K562 (cell line): ENCODE results near the gene AGRN. TPM values are rescaled to one million over a fixed set of nuclear protein-coding genes. Genes with fewer than 3 reads are reported as not detected.

Experiments used
- ATF1 ChIP-seq, 2 experiments: fragments of 450-650 bp in 1 of 2; IDR thresholded peaks; 2 replicates each; pipeline ENCODE4 v1.6.1; 2016; ENCODE audit warnings: missing compliant biosample characterization in 1 of 2, missing genetic modification characterization in 1 of 2
- CBFA2T3 ChIP-seq: fragments of 450-650 bp; IDR thresholded peaks from 2 replicates; pipeline ENCODE4 v1.6.1; 2017
- MCM7 ChIP-seq, 2 experiments: fragments of 450-650 bp; IDR thresholded peaks; 2 replicates each; pipeline ENCODE4 v1.6.1; 2016 to 2018
- RBM15 ChIP-seq: fragments of 200-400 bp; formaldehyde crosslinking; IDR thresholded peaks from 2 replicates; pipeline ENCODE4 v1.6.1; 2018; ENCODE audit warnings: mild to moderate bottlenecking, low read length, moderate library complexity; ENCODE audit not compliant: insufficient read depth
- SMARCC2 ChIP-seq: fragments of 450-650 bp; IDR thresholded peaks from 2 replicates; pipeline ENCODE4 v1.6.1; 2017; ENCODE audit warnings: antibody characterized with exemption, moderate library complexity, mild to moderate bottlenecking, low read depth
- TRIM24 ChIP-seq, 2 experiments: fragments of 450-650 bp; IDR thresholded peaks; 2 replicates each; pipeline ENCODE4 v1.6.1; 2016
- polyA plus RNA-seq, 8 experiments: library from polyadenylated mRNA; depleted of rRNA in 4 of 8; stranded (reverse) in 5 of 8; unstranded in 3 of 8; fragments of >200 nt; fragmentation: Nextera tagmentation in 2 of 8; fragmentation: Illumina TruSeq in 1 of 8; extraction: Ambion mirVana in 2 of 8; extraction: Trizol in 1 of 8; gene quantifications; 2 replicates each; pipeline versions ENCODE4 v1.2.1 to v1.2.3, GENCODE V29; 2011 to 2014; ENCODE audit warnings: inconsistent platforms in 1 of 8, missing spikeins in 1 of 8
- total RNA-seq, 7 experiments: library from RNA; depleted of rRNA in 6 of 7; stranded (reverse); fragments of >200 nt in 6 of 7; fragmentation: Illumina TruSeq in 2 of 7; extraction: Trizol in 2 of 7; gene quantifications; 2 replicates each; pipeline versions ENCODE4 v1.2.1 to v1.2.3, GENCODE V29; 2011 to 2021; ENCODE audit warnings: low replicate concordance in 1 of 7
- TF ChIP-seq, protein P1 (sequence below): sonication (generic); formaldehyde crosslinking; IDR thresholded peaks from 2 replicates; pipeline ENCODE4 v1.8.0; 2022; ENCODE audit warnings: mild to moderate bottlenecking, missing genetic modification reagents, borderline replicate concordance

The AGRN gene
- total and polyA plus RNA-seq, 9 of the 15 experiments (the other 6 are each of a cell fraction or from before 2014, with no cell fraction given), result 0.04 to 111 (median 18.1) TPM

DNA sequence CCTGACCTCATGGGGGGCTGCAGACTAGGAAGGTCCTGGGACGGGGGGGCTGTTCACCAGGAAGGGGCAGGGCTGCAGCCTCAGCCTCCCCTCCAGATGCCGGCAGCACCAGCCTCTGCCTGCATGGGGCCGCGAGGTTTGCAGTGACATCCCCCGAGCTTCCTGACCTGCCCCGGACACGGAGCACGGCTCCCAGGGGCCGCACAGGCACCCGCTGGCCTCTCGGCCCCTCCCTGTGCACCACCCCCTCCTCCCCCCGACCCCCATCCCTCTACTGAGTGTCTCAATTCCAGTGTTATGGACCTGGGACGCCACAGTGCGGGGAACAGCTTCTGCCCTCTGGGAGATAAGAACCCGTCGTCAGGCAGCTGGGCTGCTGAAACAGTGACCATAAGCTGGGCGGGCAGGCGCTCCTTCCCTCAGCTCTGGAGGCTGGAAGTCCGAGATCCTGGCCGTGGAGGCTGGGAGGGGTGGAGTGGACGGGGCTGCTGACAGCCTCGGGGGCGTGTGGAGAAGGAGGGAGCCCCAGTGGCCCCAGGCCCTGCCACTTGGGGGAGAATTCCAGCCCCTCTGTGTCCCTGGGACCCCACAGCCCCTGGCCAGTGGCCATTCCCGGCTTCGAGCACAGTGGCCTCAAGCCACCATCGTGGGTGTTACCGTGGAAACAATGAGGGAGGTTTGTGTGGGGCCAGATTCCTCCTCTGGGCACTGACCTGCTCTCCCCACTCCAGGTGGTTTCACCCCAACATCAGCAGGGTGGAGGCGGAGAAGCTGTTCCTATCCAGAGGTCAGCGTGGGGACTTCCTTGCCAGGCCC lies 42.6 kb downstream of the AGRN start (continued):
- TF ChIP-seq ATF1 (CRISPR knock-in tag; IDR thresholded peaks at IDR 0.05), result no peak
- TF ChIP-seq ATF1 (tag; IDR thresholded peaks at IDR 0.05), result no peak
- TF ChIP-seq CBFA2T3, result 0 out of 2 replicates have a peak, but pooled peaks have one; percentile 34
- no peak for TF ChIP-seq SMARCC2
- TF ChIP-seq, protein P1, sequence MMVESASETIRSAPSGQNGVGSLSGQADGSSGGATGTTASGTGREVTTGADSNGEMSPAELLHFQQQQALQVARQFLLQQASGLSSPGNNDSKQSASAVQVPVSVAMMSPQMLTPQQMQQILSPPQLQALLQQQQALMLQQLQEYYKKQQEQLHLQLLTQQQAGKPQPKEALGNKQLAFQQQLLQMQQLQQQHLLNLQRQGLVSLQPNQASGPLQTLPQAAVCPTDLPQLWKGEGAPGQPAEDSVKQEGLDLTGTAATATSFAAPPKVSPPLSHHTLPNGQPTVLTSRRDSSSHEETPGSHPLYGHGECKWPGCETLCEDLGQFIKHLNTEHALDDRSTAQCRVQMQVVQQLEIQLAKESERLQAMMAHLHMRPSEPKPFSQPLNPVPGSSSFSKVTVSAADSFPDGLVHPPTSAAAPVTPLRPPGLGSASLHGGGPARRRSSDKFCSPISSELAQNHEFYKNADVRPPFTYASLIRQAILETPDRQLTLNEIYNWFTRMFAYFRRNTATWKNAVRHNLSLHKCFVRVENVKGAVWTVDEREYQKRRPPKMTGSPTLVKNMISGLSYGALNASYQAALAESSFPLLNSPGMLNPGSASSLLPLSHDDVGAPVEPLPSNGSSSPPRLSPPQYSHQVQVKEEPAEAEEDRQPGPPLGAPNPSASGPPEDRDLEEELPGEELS (CRISPR knock-in tag), result no peak
- TF ChIP-seq RBM15, result no peak
- TF ChIP-seq TRIM24 (IDR thresholded peaks at IDR 0.05), result 0 out of 4 replicates have a peak, but pooled peaks of 1 of the 2 experiments have one; percentile 6
- no peak for TF ChIP-seq MCM7 (IDR thresholded peaks at IDR 0.05)
- TF ChIP-seq, all 486 proteins: peak for 23
